Activated T-cell treated with anti-CD3 and anti-CD28 coated beads, Interleukin-2, amount 50 U/mL, for 72 hours (primary cell): ENCODE data around the gene ALKBH5. TPM values are rescaled to one million over a fixed set of nuclear protein-coding genes. Genes with fewer than 3 reads are reported as not detected.
A peak's percentile ranks its signal among the peaks of the same experiment; 100 is the strongest.
"Not testable (repeated sequence)": the region's sequence is repeated elsewhere in the genome, so short reads cannot be mapped to it uniquely, and the experiment has no call there.

ENCODE experiments used
- ATAC-seq, 2 donors: fragments of 150-1000 bp; cut with Tn5 transposase; replicated peaks in 1 of 2; 2 replicates each; pipeline ENCODE4 v1.10.0; 2021; ENCODE audit warnings: moderate library complexity in 2 of 2, mild to moderate bottlenecking in 1 of 2
- DNase-seq, 2 donors: peaks; one replicate each; pipeline ENCODE4 v3.0.0; 2021 to 2022; ENCODE audit warnings: mixed read lengths in 1 of 2
- H3K27ac Mint-ChIP-seq: one replicate; pipeline ENCODE4 v1.8.0; 2022; ENCODE audit warnings: mild to moderate bottlenecking, moderate library complexity, mixed read lengths
- H3K27me3 Mint-ChIP-seq: one replicate; pipeline ENCODE4 v1.8.0; 2022; ENCODE audit warnings: low read depth, mixed read lengths
- H3K36me3 Mint-ChIP-seq, 2 donors: one replicate each; pipeline ENCODE4 v1.8.0; 2022; ENCODE audit warnings: mixed read lengths in 2 of 2, mild to moderate bottlenecking in 1 of 2; ENCODE audit not compliant: insufficient read depth in 2 of 2
- H3K4me1 Mint-ChIP-seq: one replicate; pipeline ENCODE4 v1.8.0; 2022; ENCODE audit warnings: low read depth, mixed read lengths
- H3K4me3 Mint-ChIP-seq, 2 donors: one replicate each; pipeline ENCODE4 v1.8.0; 2022; ENCODE audit warnings: mild to moderate bottlenecking in 2 of 2, mixed read lengths in 2 of 2, moderate library complexity in 2 of 2
- H3K9me3 Mint-ChIP-seq, 2 donors: one replicate each; pipeline ENCODE4 v1.8.0; 2022; ENCODE audit warnings: mixed read lengths in 2 of 2
- total RNA-seq, 2 donors: library from RNA; stranded (reverse); gene quantifications; one replicate each; pipeline ENCODE4 v1.2.3, GENCODE V29; 2022

The ALKBH5 gene
- total RNA-seq, 2 donors from 2014 or later = 125 to 133 TPM

DNA sequence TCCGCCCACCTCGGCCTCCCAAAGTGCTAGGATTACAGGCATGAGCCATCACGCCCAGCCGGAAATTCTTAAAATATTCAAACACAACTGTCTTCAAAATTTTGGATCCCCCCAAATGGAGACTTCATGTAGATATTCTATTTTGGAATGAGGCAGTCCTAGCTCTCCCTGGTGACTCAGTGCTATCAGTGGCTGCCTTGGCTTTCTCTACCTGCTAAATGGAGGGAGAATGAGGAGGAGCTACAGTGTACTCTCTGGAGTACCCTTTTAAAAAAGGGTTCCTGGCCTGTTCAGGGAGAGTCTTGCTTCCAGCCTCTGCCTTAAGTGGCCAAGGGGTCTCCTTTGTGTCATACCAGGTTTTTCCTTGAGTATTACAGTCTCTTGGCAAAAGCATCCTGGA is 10.8 kb downstream of the ALKBH5 start:
- Mint-ChIP-seq H3K27ac (peak overlapping the region; percentile 47), H3K4me1 (peaks cover 61% of the 10 kb centered on the region), H3K9me3 (no peaks in the 10 kb centered on the region), H3K36me3 (peaks cover 9 to 24% of the 10 kb centered on the region in 2 donors), H3K27me3 (no peaks in the 10 kb centered on the region), H3K4me3 (no peak overlapping the region)
- ATAC-seq (no peak), DNase-seq (no peak)

- Mint-ChIP-seq H3K4me1 (peaks cover 57% of the 10 kb centered on the region), H3K27me3 (no peaks in the 10 kb centered on the region), H3K4me3 (no peak overlapping the region), H3K9me3 (no peaks in the 10 kb centered on the region), H3K36me3 (peaks cover 9 to 21% of the 10 kb centered on the region in 2 donors), H3K27ac (peak overlapping the region; percentile 47)
- DNase-seq (no peak), ATAC-seq (no peak)
Measured at GRCh38 chr17:18194804-18195203, 11.2 kb downstream of the ALKBH5 start.

DNA sequence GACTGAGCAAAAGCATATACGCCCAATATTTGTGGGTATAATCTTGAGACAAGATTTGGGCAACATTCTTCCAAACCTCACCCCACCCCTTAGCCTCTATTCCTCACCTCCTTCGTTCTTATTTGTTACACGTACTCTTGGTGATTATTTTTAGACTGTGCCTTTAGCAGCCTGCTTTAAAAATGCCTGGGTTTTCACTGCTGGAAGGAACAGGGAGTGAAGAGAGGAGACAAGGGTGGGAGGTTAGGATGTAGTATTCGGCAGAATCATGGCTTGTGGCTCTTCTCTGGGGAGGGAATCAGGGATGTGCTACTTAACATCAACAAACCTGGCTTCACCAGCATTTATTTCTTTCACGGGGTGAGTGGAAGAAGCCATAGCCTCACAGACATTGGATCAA is 11.6 kb downstream of the ALKBH5 start:
- peaks cover 9 to 19% of the 10 kb centered on the region in 2 donors for H3K36me3 Mint-ChIP-seq
- peak overlapping the region; percentile 56 for H3K27ac Mint-ChIP-seq

DNA sequence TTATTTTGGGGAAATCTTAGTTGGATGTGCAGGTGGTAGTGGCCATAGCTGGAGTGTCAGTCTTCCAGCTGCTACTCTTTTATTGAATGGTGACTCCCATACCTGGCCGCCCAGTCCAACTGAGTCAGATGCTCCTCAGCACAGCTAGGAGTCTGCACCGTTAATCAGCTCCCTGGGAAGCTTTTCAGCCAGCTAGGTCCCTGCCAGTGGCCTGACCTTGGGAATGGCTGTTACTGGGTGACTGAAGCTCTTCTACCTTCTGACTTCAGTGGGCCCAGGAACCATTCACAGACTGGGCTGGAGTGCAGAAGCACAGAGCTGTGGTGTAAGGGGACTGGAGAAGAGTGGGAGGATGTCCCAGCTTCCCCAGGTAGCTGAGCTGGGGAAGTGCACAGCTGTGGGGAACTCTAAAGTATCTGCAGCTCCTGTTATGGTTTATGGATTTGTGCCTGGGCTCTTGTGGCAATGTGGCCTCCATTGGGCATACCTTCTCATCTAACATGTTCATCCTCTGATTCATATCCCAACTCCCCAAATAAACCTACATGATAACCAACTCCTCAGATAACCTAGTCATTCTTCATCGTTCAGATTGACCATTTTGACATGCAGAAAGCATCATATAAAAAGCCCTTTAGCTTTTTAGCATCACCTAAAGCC is 14.0 kb downstream of the ALKBH5 start:
- Mint-ChIP-seq H3K27ac (peak overlapping the region; percentile 10), H3K27me3 (no peaks in the 10 kb centered on the region), H3K4me1 (peaks cover 34% of the 10 kb centered on the region), H3K9me3 (no peaks in the 10 kb centered on the region), H3K4me3 (no peak overlapping the region), H3K36me3 (peaks cover 7 to 21% of the 10 kb centered on the region in 2 donors)
- ATAC-seq (no peak), DNase-seq (no peak)

More for the DNA sequence above, 11.6 kb downstream of the ALKBH5 start:
- H3K4me3 Mint-ChIP-seq = no peak overlapping the region
- H3K9me3 Mint-ChIP-seq = no peaks in the 10 kb centered on the region
- ATAC-seq = no peak
- H3K4me1 Mint-ChIP-seq = peaks cover 56% of the 10 kb centered on the region
- no peak for DNase-seq
- H3K27me3 Mint-ChIP-seq = no peaks in the 10 kb centered on the region

DNA sequence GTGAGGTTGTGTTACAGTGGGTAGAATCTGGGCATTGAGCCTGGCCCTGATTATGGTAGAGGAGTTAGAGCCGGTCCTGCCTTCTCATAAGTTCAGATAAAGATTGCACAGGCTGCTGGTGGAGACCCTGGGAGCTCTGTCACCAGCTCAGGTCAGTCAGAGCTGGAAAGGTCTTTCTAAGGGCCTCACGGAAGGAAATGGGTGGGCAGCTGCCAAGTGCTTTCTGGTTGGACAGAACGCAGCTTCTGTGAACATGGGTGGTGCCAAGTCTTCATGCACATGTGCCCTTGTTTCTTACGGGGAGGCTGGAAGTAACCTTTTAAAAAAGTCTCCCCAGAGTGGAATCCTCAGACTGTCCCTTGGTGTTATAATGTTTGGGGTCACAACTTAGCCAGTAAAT is 14.9 kb downstream of the ALKBH5 start:
- Mint-ChIP-seq H3K9me3 (no peaks in the 10 kb centered on the region), H3K36me3 (peaks cover 7 to 21% of the 10 kb centered on the region in 2 donors), H3K4me3 (no peak overlapping the region), H3K4me1 (peaks cover 33% of the 10 kb centered on the region), H3K27ac (peak overlapping the region; percentile 10), H3K27me3 (no peaks in the 10 kb centered on the region)
- ATAC-seq (no peak), DNase-seq (no peak)

GRCh38 chr17:18201108-18201507 is 17.5 kb downstream of the ALKBH5 start:
- no peak for DNase-seq
- ATAC-seq = no peak
- Mint-ChIP-seq H3K9me3 (no peaks in the 10 kb centered on the region), H3K36me3 (peaks cover 2 to 15% of the 10 kb centered on the region in 2 donors), H3K27ac (no peak overlapping the region), H3K27me3 (no peaks in the 10 kb centered on the region), H3K4me1 (peaks cover 20% of the 10 kb centered on the region), H3K4me3 (no peak overlapping the region)

DNA sequence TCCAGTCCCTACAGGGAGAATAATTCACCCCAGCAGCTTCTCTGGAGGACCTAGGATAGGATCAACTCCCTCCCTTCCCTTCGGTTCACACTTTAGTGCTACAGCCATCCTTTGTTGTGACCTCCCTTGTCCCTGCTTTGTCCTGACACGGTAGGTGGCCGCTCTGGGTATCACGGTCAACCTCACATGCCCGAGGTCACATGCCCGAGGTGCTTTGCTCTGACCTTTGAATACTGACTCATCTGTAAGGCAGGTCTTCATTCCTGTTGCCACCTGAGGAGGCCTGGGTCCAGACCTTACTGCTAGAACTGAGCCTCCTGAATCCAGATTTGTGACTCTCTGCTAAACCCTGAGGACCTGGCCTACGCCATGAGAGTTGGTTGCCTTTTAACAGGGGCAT is 19.7 kb downstream of the ALKBH5 start:
- no peak overlapping the region for H3K27ac Mint-ChIP-seq
- ATAC-seq (no peak), DNase-seq (no peak)
- peaks cover 15% of the 10 kb centered on the region for H3K4me1 Mint-ChIP-seq
- no peak overlapping the region for H3K4me3 Mint-ChIP-seq
- peaks cover 2 to 13% of the 10 kb centered on the region in 2 donors for H3K36me3 Mint-ChIP-seq
- no peaks in the 10 kb centered on the region for H3K27me3 Mint-ChIP-seq
- H3K9me3 Mint-ChIP-seq = no peaks in the 10 kb centered on the region

DNA sequence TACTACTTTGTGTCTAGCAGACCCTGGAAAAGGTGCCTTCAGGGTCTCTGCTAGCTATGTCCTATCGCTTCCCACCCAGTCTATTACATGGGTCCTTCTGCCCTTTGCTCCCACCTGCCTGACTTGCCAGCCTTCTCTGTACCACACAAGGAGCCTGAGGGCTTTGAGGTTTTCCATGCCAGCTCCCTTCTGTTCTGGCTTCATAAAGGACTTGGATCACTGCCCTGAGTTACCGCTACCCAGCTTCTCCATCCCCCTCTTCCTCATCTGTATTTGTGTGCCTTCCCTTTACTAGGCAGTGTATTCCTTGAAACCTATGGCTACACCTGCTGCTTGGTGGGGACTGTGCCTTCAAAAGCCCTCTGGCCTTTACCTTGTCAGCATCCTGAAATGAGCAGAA is 22.2 kb downstream of the ALKBH5 start:
- DNase-seq (no peak), ATAC-seq (no peak)
- Mint-ChIP-seq H3K36me3 (peaks cover 3 to 14% of the 10 kb centered on the region in 2 donors), H3K9me3 (no peaks in the 10 kb centered on the region), H3K27me3 (no peaks in the 10 kb centered on the region), H3K4me3 (no peak overlapping the region), H3K27ac (peak overlapping the region; percentile 8), H3K4me1 (no peaks in the 10 kb centered on the region)

DNA sequence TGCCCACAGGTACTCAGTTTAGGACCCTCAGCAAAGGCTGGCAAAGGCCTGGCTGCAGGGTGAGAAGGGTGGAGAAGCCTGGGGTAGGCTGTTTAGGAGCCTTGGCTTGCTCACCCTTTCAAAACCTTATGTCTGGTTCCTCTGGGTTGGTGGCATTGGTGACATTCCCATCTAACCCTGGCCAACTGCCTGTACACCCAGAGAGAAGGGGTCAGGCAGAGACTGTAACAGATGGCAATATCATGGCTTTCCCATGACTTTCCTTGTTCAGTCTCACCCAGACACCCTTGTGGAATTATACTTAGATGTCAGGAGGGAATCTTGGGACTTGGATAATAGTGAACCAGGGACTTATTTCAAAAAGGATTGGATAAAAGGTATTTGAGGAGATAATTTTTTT is 23.3 kb downstream of the ALKBH5 start:
- Mint-ChIP-seq H3K4me1 (no peaks in the 10 kb centered on the region), H3K9me3 (no peaks in the 10 kb centered on the region), H3K27me3 (no peaks in the 10 kb centered on the region), H3K36me3 (peaks cover 3 to 11% of the 10 kb centered on the region in 2 donors), H3K4me3 (no peak overlapping the region), H3K27ac (no peak overlapping the region)
- ATAC-seq = no peak
- DNase-seq = no peak

- Mint-ChIP-seq H3K36me3 (peaks cover 3 to 11% of the 10 kb centered on the region in 2 donors), H3K4me3 (no peak overlapping the region), H3K9me3 (no peaks in the 10 kb centered on the region), H3K27me3 (no peaks in the 10 kb centered on the region), H3K4me1 (no peaks in the 10 kb centered on the region), H3K27ac (no peak overlapping the region)
- ATAC-seq (no peak), DNase-seq (no peak)
Measured at GRCh38 chr17:18208092-18208491, 24.5 kb downstream of the ALKBH5 start.

DNA sequence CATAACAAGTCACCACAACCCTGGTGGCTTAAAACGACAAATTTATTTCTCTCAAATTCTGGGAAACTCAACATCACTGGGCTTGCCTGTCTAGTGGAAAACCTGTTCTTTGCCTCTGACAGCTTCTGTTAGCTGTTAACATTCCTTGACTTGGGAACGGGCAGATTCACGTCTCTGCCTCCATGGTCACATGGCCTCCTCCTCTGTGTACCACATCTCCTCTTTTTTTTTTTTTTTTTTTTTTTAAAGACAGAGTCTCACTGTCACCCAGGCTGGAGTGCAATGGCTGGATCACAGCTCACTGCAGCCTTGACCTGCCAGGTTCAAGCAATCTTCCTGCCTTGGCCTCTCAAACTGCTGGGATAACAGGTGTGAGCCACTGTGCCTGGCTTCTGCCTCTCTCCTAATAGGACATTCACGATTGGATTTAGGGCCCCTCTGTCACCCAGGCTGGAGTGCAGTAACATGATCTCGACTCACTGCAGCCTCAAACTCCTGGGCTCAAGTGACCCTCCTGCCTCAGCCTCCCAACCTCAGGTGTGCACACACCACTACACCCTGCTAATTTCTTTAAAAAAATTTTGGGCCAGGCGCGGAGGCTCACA is 30.1 kb downstream of the ALKBH5 start:
- peaks cover 3 to 6% of the 10 kb centered on the region in 2 donors for H3K36me3 Mint-ChIP-seq
- H3K4me3 Mint-ChIP-seq = no peak overlapping the region
- ATAC-seq = no peak
- no peak for DNase-seq
- no peaks in the 10 kb centered on the region for H3K9me3 Mint-ChIP-seq
- H3K27me3 Mint-ChIP-seq = no peaks in the 10 kb centered on the region
- H3K4me1 Mint-ChIP-seq = no peaks in the 10 kb centered on the region
- peak overlapping the region; percentile 82 for H3K27ac Mint-ChIP-seq

DNA sequence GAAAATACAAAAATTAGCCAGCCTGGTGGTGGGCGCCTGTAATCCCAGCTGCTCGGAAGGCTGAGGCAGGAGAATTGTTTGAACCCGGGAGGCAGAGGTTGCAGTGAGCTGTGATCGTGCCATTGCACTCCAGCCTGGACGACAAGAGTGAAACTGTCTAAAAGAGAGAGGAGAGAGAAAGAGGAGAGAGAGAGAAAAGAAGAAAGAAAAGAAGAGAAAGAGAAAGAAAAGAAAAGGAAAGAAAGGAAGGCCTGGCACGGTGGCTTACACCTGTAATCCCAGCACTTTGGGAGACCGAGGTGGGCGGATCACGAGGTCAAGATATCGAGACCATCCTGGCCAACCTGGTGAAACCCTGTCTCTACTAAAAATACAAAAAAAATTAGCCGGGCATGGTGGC is 33.3 kb downstream of the ALKBH5 start:
- not testable (repeated sequence) for H3K27ac Mint-ChIP-seq, H3K4me3 Mint-ChIP-seq, H3K27me3 Mint-ChIP-seq, DNase-seq, H3K9me3 Mint-ChIP-seq, H3K4me1 Mint-ChIP-seq, ATAC-seq, H3K36me3 Mint-ChIP-seq

GRCh38 chr17:18217412-18218015 is 33.9 kb downstream of the ALKBH5 start:
- Mint-ChIP-seq H3K27me3 (no peaks in the 10 kb centered on the region), H3K4me3 (no peak overlapping the region), H3K9me3 (no peaks in the 10 kb centered on the region), H3K27ac (no peak overlapping the region), H3K4me1 (no peaks in the 10 kb centered on the region), H3K36me3 (no peaks in the 10 kb centered on the region)
- ATAC-seq (peak; percentile 85 to 89), DNase-seq (peak; percentile 80 to 81)
